GM18508 (cell line): ENCODE data around the gene CLDND2.

ENCODE experiments used
- ATAC-seq: cut with Tn5 transposase; IDR thresholded peaks from one replicate; pipeline ENCODE4 v1.9.1; 2021; ENCODE audit warnings: moderate number of reproducible peaks; ENCODE audit not compliant: insufficient read depth, unreplicated experiment

CLDND2 gene

DNA sequence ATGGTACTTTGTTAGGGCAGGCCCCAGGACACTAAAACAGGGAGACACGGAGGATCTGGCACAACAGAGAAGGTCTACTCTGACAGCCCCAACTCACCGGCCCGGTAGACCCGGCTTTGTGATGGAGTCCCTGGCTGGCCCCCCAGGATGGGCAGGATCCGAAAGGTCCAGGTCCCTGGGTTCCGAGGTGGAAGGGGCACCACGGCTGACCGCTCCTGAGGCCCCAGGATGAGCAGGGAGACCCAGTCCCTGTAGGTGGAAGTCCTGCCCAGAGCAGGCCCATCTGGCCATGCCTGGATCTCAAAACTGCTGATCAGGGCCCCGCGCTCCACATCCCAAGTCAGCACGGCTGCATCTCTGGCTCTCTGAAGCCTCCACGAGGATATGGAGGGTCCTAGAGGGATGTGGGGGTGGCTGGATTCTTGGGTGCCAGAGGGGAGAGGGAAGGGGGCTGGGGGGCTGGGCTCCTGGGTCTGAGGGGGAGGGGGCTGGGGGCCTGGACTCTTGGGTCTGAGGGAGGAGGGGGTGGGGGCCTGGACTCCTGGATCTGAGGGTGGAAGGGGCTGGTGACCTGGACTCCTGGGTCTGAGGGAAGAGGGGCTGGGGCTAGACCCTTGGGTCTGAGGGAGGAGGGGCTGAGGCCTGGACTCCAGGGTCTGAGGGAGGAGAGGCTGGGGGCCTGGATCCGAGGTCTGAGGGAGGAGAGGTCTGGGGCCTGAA is 31.5 kb downstream of the CLDND2 start:
- no peak for ATAC-seq

DNA sequence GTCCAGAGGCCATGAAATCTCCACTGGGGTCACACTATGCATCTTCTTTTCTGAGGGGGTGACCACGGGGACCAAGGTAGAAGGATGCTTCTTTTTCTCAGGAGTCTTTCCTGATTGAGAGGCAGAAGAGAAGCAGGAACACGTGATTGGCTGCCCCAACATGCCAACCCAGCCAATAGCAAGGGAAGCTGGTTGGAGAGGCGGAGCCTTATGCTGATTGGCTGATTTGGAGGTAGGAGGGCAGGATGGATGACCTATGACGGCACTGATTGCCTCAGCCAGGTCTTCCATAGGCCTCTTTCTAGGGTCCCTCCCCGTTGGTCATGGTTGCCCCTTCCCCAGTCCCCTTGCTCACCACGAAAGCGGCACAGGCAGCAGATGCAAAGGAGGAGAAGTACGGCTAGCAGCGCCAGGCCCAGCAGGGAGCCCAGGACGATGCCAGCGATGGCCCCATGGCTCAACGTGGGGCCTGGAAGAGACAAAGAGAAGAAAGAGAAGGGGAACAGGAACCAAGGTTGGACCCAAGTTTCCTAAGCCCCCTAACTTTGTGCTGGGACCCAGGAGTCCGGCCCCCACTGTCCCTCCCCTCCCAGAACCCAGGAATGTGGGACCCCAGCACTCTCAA is 34.9 kb downstream of the CLDND2 start:
- no peak for ATAC-seq

DNA sequence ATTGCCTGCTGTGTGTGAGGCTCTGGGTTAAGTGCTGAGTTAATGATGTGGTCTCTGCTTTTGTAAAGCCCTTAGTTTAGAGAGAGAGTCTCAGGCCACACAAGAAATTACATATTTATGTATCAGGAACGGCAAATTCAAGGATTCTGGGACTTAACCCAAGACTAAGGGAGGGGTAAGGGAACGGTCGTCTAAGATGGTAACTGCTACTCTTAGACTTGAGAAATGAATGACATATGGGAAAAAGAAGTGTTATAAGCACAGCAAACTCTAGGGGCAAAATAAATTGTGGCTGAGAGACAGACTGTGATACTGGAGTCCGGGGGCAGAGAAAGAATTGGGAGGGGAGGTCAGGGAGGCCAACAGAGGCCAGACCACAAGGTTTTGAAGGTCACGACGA is 37.1 kb downstream of the CLDND2 start:
- ATAC-seq = no peak

DNA sequence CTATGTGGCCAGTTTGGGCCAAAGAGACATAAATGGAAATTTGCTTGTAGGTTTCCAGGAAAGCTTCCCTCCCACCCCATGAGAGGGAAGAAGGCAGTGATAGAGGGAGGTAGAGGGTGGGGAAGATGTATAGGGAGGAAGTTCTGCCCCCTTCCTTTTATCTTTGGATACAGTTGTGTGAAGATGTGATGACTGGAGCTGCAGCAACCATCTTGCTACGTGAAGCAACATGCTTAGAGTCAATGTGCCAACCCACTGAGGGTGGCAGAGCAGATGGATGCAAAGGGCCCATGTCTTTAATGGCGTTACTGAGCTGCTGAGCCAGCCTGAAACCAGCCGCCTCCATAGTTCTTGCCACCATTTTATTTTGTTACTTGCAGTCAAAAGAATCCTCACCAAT is 37.6 kb downstream of the CLDND2 start:
- no peak for ATAC-seq

DNA sequence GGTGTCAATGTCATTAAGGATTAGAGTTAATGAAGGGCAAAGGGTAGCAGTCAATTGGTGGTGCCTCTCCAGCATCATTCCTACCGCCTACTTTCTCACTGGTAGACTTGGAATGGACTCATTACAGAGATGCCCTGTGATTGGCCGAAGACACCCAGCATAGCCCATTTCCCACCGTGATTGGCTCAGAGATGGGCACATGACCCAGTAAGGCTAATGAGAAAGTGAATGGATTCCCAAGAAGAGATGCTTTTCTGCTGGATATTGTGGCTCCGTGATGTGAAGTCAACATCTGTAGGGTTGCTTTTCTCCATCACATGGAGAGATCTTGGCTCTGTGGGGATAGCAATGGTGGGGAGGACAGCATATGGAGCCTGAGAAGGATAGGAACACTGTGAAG is 38.4 kb downstream of the CLDND2 start:
- ATAC-seq = no peak

DNA sequence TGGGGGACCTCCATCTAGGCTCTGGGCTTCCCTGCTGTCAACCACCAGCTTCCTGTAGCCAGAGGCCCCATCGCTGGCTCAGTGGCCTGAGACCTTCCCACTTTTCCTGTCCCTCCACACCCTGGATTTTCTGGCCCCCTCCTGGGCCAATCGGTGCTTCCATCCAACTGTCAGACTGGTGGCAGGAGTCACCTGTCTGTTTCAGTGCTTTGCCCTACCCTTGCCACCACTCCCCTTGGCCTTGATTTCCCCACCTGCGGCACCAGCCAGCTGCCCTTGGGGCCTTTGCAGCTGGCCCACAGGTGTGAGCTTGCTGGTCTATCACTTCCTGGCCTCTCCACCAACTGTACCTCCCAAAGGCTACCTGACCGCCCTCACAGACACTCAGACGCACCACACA is 39.4 kb downstream of the CLDND2 start:
- ATAC-seq = no peak

DNA sequence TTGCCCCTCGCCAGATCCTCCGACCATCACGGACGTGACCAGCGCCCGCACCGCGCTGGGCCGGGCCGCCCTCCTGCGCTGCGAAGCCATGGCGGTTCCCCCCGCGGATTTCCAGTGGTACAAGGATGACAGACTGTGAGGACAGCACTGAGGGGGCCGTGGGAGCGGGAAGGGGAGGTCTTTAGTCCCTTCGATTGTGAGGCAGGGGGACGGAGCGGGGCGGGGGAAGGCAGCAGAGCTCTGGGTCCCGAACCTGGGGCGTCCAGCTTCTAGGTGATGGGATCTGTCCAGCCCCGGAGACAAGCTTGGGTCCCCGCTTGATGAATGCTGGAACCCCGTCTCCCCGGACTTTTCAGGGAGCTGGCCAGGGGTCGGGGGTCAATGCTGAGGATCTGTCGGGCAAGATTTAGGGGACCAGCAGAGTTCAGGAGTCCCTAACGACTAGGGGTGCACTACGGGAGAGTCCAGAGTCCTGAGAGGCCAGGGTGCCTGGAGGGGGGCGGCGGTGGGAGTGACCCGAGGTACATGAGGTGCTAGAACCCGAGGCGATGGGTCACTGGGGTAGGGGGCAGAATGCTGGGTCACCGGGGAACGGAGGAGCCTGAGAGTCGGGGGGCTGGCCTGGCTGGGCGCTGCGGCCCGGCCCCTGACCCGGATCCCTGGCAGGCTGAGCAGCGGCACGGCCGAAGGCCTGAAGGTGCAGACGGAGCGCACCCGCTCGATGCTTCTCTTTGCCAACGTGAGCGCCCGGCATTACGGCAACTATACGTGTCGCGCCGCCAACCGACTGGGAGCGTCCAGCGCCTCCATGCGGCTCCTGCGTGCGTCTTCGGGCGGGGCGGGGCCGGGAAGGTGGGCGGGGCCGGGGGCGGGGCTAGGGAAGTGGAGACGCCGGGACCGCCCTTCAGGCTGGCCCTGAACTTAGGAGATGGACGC is 41.5 kb downstream of the CLDND2 start:
- no peak for ATAC-seq

DNA sequence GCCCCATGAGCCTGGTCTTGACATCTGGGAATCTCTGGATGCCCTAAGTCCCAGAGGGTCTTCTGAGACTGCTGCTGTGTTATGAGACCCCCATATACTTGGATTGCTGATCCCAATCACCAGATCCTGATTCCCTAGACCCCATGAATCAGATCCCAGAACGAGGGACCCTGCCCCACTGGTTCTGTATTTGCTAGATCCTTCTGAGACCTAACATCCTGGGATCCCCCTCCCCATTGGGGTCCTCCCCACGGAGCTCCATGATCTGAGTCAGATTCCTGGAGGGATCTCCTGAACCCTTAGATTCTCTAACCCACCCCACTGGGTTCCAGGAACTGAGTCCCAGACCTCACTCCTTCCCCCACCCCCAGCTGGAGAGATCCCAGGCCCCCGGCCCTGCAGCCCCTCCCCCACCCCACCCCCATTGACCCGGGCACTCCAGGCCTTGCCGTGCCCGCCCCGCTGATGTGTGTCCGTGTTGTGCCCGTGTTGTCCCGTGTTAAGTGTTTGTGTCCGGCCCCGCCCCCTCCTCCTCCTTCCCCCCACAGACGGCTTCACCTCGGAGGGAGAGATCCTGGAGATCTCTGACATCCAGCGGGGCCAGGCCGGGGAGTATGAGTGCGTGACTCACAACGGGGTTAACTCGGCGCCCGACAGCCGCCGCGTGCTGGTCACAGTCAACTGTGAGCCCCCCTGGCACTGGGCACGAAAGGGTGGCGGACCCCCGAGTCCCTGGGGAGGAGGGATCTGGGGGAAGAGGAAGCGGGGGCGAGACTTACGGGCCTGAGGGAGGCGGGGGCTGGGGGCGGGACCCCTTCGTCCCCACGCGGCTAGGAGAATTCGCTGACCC is 42.4 kb downstream of the CLDND2 start:
- ATAC-seq = no peak

DNA sequence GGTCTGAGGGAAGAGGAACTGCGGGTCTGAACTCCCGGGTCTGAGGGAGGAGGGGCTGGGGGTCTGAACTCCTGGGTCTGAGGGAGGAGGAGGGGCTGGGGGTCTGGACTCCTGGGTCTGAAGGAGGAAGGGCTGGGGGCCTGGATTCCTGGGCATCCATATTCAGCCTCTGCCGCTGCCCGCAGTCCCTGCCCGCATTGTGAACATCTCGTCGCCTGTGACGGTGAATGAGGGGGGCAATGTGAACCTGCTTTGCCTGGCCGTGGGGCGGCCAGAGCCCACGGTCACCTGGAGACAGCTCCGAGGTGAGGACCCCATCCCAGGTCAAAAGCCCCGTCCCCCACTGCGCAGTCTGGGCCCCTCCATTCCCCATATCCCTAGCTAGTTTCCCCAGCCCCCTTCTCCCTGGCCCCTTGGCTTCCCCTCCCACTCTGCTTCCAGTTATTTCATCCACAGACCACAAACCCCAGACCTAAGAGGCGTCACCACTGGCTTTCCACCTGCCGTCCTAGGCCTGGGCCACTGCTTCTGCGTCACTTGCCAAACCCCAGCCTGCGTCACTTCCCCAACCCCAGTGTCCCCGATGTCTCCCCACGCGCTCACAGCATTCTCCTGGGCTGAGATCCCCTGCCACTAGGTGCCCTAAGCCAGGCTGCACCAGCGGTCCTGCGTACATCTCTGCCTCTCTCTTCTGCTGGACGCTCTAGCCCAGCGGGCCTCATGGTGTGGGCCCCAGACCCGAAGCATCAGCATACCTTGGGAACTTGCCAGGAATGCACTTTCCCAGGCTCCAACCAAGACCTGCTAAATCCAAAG is 43.4 kb downstream of the CLDND2 start:
- no peak for ATAC-seq

DNA sequence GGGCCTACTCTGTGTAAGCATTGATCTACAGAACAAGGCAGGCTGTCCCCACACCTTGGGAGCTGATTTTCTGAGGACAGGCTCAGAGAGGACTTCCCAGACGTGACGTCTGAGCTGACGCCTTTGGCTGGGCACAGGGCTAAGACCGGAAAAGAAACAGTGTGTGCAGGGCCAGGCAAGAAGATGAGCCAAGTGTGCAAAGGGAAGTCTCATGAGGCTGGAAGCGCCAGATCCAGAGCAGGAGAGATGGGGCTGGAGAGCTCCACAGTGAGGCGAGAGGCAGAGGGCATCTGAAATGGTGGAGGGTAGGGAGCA is 44.7 kb downstream of the CLDND2 start:
- ATAC-seq = no peak

DNA sequence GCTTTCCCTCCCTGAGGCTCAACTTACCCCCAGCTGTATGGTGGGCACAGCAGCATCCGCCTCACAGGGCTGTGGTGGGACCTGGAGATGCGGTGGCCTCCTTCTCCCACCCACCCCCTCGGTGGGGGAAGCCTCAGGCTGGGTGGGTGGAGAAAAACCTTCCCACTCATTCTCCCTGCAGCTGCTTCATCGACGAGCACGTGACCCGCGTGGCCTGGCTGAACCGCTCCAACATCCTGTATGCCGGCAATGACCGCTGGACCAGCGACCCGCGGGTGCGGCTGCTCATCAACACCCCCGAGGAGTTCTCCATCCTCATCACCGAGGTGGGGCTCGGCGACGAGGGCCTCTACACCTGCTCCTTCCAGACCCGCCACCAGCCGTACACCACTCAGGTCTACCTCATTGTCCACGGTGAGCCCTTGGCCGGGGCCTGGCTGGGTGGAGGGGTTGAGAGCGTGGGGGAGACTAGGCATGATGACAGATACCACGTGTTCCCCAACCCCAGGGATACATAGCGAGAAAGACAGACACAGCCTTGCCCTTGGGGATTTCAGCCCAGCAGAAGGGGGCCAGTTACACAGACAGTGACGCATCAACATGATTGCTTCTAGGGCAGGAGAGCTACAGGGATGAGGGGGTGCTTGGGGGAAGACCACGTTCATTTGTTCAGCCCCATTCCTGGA is 45.2 kb downstream of the CLDND2 start:
- no peak for ATAC-seq

DNA sequence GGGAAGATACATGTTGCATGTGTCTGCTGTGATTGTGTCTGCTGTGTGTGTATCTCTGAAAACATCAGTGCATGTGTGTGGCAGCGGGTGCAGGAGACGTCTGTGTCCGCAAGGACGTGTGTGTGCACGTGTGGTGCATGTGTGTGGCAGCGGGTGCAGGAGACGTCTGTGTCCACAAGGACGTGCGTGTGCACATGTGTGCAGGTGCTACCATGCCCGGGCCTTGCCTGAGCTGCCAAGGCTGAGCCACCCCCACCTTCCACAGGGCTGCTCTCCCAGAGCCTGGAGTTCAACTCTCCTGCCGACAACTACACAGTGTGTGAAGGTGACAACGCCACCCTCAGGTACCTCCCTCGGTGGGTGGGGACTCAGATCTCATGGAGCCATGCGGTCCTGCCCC is 47.0 kb downstream of the CLDND2 start:
- ATAC-seq = no peak

DNA sequence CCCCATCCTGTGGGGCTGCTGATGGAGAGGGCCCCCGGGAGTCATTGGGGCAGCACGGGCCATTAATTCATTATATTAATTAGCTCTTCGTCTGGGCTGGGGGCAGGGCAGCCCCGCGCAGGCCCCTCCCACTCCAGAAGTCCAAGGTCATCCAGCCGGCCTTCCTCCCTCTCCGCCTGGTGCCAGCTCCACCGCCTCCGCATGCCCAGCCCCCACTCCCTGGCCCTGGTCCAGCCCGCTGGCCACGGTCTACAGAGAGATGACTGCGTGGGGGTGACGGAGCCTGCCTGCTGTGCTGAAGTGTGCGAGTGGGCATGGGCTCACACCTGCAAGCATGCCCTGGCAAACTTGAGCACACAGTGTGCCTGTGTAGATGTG is 48.5 kb downstream of the CLDND2 start:
- no peak for ATAC-seq

DNA sequence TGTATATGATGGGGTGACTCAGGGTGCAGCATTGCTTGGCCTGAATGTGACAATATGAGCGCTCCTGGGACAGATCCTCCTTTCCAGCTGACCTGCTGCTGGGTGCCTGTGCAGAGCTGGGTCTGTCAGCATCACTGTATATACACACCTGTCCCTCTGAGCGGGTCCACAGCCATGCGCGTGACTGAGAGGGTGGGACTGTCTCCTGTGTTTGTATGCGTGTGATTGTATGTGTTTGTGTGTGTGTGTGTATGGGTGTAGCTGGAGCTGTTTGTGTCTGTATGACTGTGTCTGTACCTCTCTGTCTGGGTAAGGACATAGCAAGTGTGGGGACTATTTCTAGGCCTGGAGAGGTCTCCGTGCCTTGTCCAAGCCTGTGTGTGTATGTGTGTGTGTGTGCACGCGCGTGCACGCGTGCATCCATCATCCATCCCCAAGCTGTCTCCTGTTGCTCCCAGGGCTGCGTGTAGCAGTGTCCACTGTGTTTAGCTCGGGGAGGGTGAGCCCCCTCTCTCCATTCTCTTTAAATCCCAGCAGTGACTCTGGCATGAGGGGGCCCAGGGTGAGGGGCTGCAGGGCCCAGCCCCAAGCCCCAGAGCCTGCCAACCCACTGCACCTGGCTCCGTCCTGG is 49.0 kb downstream of the CLDND2 start:
- ATAC-seq = no peak

DNA sequence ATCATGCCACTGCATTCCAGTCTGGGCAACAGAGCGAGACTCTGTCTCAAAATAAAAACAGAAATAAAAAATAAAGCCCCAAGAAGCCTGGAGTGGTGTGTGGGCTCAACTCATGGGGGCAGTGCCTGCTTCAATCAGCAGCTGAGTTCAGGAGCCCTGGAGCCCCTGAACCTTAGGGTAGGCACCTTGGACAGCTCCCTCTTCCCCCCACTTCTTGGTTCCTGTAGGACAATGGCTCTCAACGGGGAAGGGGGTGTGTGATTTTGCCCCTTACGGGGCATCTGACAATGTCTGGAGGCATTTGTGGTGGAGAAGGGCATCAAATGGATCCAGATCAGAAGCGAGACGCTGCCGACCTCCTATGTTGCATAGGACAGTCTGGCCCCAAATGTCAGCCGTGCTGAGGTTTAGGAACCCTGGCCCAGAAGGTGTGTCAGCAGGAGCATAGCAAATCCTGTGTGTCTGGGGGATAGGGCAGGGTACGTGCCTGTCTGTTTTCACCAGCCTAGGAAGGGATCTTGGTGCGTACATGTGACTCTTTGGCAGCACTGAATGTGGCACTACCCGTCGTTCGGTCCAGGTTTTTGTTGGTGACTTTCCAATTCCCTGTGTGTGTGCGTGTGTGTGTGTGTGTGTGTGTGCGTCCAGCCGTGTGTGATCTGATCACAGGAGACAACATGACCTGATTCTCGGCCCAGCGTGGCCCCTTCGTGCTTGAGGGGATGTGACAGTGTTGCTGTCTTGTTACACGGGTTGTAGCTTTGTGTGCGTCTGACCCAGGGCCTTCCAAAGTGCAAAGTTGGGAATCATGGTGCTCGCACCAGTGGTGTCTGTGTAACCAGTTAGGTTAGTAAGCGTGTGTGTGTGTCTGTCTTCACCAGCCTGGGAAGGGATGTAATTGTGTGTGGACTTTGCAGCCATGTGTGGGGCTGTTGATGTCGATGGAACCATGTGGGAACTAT is 49.8 kb downstream of the CLDND2 start:
- no peak for ATAC-seq

DNA sequence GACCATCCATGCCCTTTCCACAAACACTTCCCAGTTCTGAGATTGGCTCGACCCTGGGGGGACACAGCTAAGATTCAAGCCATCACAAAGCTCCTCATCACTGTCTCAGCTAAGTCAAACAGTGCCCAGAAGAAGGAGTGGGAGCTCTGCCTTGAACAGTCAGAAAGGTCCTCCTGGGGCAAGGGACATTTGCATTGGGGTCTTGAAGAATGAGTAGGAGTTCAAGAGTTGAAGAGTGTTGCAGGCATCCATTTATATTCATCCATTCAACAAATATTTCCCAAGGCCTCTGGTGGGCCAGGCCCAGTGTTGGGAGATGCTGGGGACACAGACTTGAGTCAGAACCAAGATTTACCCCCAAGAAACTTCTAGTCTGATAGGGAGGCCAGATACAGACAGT is 50.8 kb downstream of the CLDND2 start:
- no peak for ATAC-seq

DNA sequence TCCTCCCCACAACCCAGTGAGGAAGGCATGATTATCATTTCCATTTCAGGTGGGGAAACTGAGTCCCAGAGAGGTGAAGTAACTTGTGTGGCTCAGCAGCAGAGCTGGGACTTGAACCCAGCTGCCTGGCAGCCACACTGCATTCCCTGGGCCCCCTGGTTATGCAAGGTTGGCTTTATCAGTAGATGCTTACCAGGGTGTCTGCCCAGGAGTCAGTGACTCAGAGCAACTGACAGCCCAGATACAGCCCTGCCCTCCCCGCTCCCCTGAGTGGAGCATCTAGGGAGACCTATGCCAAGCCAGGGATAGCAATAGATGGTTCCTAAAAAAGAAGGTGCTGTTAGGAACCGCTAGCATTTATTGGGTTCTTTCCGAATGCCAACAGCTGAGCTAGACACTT is 51.4 kb downstream of the CLDND2 start:
- no peak for ATAC-seq
